AG04450 (cell line): ENCODE measurements around the gene ACTL9. TPM values are rescaled to one million over a fixed set of nuclear protein-coding genes. Genes with fewer than 3 reads are reported as not detected.

Experiments
- CTCF ChIA-PET: fragments of 300-600, 350-600 bp; formaldehyde crosslinking; extraction: SDS; loops from one replicate; lab custom pipeline; 2022; ENCODE audit warnings: antibody characterized with exemption, inconsistent platforms; lab: Charles Lee
- POLR2A ChIA-PET: fragments of 350-600 bp; formaldehyde crosslinking; extraction: SDS; loops from one replicate; lab custom pipeline; 2021; ENCODE audit warnings: antibody characterized with exemption, inconsistent platforms; lab: Yijun Ruan, JAX
- DNase-seq: peaks from one replicate; pipeline ENCODE4 v3.0.0-alpha.2; 2011; ENCODE audit warnings: low read depth, low spot score
- H3K27ac ChIP-seq: one replicate; pipeline ENCODE4 v1.5.1; 2012; ENCODE audit warnings: low read depth, low read length, control low read depth
- H3K27me3 ChIP-seq: one replicate; pipeline ENCODE4 v1.6.0; 2012; ENCODE audit warnings: low read length; ENCODE audit not compliant: control insufficient read depth, insufficient read depth
- H3K4me3 ChIP-seq: 2 replicates; pipeline ENCODE4 v1.5.1; 2011; ENCODE audit warnings: mild to moderate bottlenecking, low read depth, low read length, control low read depth
- H3K9me3 ChIP-seq: 2 replicates; pipeline ENCODE4 v1.5.1; 2012; ENCODE audit warnings: low read length; ENCODE audit not compliant: control insufficient read depth, insufficient read depth
- CTCF ChIP-seq: IDR thresholded peaks from 2 replicates; pipeline ENCODE4 v1.5.1; 2011; ENCODE audit warnings: low read depth, low read length, control low read depth, inconsistent platforms
- polyA plus RNA-seq: library from polyadenylated mRNA; depleted of rRNA; stranded (reverse); fragments of >200 nt; gene quantifications from 2 replicates; pipeline ENCODE4 v1.2.3, GENCODE V29; 2011

Gene ACTL9
- polyA plus RNA-seq, 1 experiment = not detected

- H3K27me3 ChIP-seq = no peaks in the 10 kb centered on the region
- ChIA-PET CTCF (interaction anchor here (0.6 kb wide), 1 partner anchor 179 kb away, joined by 4 read pairs; no protein-coding TSS in a partner anchor), POLR2A (no interaction called here)
- H3K9me3 ChIP-seq = peaks cover 42% of the 10 kb centered on the region
- TF ChIP-seq CTCF = no peak
- H3K27ac ChIP-seq = no peak overlapping the region
- H3K4me3 ChIP-seq = no peak overlapping the region
- DNase-seq = no peak
Observed at GRCh38 chr19:8680676-8681344, 17.8 kb downstream of the ACTL9 start.

GRCh38 chr19:8678244-8678807 lies 20.3 kb downstream of the ACTL9 start:
- ChIA-PET POLR2A (no interaction called here), CTCF (no interaction called here)
- no peak overlapping the region for H3K27ac ChIP-seq
- no peaks in the 10 kb centered on the region for H3K27me3 ChIP-seq
- DNase-seq = no peak
- H3K9me3 ChIP-seq = peaks cover 27% of the 10 kb centered on the region
- no peak overlapping the region for H3K4me3 ChIP-seq
- no peak for TF ChIP-seq CTCF

- ChIA-PET CTCF (no interaction called here), POLR2A (no interaction called here)
- no peak for TF ChIP-seq CTCF
- DNase-seq = no peak
- H3K4me3 ChIP-seq = no peak overlapping the region
- peaks cover 37% of the 10 kb centered on the region for H3K9me3 ChIP-seq
- no peaks in the 10 kb centered on the region for H3K27me3 ChIP-seq
- no peak overlapping the region for H3K27ac ChIP-seq
Observed at GRCh38 chr19:8675066-8675465, 23.5 kb downstream of the ACTL9 start.

GRCh38 chr19:8673276-8673891 lies 25.2 kb downstream of the ACTL9 start:
- H3K4me3 ChIP-seq = no peak overlapping the region
- H3K27me3 ChIP-seq = no peaks in the 10 kb centered on the region
- H3K9me3 ChIP-seq = peaks cover 28% of the 10 kb centered on the region
- no peak for DNase-seq
- no peak for TF ChIP-seq CTCF
- ChIA-PET POLR2A (no interaction called here), CTCF (interaction anchor here (0.5 kb wide), 1 partner anchor 31 kb away, joined by 4 read pairs; no protein-coding TSS in a partner anchor)
- no peak overlapping the region for H3K27ac ChIP-seq
